ENCODE data around the gene ALG12.

Gene ALG12

DNA sequence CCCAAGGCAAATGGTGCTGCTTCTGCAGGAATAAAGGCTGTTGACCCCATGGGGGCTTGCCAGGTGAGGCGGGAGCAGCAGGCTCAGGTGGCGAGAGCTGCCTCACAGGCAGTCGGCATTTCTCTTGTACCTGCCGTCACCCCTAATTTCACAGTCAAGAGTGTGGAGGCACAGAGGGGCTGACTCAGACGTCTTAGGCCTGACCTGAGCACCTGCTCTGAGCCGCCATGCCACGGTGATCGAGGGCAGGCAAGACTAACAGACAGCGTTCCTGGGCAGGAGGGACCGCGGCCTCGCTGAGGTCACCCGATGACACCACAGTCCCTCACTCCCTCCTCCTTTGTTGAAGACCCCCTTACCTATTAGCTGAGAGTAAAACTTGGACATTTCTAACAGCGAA is 5.2 kb downstream of the ALG12 start:
- no peak for DNase-seq (ENCODE audit: low read depth in 3 of 3)

DNA sequence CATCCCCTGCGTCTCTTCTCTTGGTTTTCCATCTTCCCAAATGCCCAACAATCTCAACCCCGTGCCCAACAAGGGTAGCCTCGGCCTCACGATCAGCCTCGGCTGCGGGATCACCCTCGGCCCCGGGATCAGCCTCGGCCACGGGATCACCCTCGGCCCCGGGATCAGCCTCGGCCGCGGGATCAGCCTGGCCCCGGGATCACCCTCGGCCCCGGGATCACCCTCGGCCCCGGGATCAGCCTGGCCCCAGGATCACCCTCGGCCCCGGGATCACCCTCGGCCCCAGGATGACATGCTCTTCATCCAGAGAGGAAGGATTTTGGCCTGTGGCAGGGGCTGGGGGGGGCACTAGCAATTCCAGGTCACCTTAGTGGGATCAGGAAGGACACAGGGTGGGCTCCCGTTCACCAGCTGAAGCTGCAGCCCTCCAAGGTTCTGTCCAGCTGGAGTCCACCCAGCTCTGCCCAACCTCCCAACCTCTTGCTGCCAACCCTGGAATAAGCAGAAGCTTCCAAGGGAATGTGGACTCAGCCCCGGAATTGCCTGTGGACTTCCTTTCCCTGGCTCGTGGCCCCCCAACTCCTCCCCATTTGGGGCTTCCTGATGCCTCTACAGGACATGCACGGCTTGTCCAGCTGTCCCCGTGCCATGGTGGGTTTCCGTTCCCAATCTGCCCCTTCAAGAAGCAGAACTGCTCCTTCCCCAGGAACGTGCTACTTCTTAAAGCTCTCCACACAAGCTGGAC is 6.2 kb downstream of the ALG12 start:
- no peak for DNase-seq (ENCODE audit: low read depth in 3 of 3)

DNA sequence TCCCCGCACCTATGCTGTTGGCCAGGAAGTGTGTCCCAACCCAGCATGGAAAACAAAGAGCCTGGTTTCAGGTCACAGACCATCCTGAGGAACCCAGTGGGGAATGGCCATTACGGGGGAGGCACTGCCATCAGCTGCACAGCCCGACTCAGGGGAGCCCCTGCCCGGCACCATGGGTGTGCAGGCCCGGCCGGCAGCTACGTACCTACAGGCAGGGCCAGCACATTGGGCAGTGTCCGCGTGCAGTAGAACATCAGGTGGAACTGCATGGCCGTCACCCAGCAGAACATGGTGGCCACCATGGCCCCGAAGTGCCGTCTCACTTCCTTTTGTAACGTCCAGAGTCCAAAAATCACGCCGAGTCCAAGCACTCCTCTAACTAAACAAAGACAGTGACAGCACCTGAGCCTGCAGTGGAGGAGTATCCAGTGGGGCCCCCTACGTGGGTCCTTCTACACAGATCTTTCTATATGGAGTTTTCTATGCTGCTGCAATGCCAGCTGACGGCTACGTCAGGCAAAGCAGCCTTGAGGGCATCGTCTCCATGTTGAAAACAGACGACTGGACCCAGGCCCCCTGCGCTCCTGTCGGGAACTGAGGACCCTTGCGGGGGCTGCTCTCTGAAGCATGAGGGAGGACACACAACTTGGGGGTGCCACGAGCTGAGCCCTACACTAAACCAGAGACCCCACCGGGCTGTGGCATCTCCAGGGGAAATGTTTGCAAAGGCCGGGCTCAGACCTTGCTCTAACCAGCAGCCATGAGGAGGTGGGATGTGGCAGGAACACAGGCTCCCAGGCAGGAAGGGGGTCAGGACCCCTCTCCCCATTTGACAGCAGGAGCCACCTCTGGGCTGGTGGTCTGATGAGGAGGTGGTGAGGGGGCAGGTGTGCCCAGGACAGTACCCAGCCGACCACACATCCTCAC is 7.7 kb downstream of the ALG12 start:
- DNase-seq (ENCODE audit: low read depth in 3 of 3) = no peak

DNA sequence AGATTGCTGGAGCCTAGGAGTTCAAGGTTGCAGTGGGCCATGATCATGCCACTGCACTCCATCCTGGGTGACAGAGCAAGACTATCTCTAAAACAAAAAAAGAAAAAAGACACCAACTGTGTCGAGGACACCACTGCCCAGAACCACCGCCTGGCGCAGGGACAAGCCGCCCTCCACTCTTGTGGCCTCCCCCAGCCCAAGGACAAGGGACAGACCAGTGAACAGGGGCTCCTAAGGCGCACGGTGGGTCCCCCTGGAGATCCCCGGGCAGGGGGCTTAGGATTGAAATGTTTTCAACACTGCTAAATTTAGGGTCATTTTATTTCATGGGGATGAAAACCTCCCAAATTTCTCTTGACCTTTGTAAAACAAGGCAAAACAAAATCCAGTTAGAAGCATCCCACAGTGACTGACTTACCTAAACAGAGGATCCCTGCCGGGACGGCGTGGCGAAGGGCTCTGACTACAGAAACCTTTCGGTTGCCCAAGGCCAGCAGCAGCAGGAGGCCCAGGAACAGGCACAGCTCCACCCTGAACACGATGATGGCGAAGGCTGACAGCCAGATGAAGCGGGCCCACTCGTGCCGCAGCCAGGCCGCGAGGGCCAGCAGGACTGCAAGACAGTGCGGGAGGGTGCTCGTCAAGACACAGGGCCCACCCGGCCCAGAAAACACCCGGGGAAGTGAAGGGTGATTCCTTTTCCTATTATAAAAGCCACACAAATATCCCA is 8.6 kb downstream of the ALG12 start:
- DNase-seq (ENCODE audit: low read depth in 3 of 3) = no peak

DNA sequence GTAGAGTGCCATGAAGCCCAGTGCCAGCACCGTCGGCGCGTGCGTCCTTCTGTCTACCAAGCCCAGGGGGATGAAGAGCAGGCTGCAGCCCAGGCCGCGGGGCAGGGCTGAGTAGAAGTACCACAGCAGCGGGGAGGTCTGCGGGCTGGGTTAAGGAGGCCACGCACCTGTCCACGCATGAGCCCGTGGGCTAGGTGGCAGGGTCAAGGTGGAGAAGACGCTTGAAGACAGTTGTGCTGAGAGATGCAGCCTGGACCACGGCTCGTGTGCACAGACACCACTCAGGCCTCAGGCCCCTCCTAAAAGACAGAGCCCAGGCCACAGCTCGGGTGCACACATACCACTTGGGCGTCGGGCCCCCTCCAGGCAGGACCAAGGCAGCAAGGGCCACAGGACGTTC is 10.4 kb downstream of the ALG12 start:
- DNase-seq (ENCODE audit: low read depth in 3 of 3) = no peak

DNA sequence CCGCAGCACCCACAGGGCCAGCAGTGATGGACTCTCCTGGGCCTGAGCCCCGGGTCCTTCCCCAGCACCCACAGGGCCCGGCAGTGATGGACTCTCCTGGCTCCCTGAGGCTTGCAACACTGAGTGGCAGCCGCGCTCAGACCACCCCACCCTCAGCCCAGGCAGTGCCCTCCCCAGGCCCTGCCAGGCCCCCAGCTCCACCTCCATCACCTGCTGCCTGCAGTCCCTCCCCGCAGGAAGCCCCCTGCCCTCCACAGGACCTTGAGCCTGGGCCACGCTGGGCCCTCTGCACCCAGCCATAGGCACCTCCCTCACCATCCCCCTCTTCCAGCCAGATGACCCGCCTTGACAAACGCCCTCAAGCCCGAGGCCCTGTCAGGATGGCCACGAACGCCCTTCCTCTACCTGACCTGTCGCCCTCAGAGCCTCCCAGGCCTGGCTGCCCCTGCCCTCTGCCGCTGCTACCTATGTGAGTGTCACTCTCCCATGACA is 11.4 kb downstream of the ALG12 start:
- DNase-seq (ENCODE audit: low read depth in 3 of 3) = no peak

DNA sequence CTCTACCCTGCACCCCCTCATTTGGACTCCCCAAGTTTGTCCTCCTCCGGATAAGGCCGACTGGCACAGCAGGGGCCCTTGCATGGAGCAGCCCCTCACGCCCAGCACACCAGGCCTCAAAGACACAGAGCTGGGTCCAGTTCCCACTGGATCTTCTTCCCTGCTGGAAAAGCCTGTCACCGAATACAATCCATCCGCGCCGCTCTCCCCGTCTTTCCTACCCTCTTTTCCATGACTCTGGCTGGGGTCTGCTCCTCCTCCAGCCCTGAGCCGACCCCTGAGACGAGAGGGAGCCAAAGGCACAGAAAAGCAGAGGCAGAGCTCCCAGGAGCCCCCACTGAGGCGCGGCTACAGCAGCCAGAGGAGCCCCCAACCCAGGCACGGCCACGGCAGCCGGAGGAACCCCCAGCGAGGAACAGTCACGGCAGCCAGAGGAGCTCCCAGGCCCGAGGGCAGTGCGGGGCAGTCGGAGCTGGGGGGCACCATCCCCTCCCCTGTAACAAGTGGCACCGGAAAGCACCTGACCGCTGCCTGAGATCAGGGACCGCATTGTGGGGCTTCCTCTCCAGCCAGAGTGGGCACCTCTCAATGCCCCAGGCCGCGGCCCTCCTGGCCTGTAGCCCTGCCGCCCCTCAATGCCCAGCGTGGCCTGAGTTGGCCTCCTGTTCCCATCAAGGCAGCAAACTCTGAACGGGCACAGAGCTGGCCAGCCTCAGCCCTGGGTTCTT is 12.0 kb downstream of the ALG12 start:
- no peak for DNase-seq (ENCODE audit: low read depth in 3 of 3)

DNA sequence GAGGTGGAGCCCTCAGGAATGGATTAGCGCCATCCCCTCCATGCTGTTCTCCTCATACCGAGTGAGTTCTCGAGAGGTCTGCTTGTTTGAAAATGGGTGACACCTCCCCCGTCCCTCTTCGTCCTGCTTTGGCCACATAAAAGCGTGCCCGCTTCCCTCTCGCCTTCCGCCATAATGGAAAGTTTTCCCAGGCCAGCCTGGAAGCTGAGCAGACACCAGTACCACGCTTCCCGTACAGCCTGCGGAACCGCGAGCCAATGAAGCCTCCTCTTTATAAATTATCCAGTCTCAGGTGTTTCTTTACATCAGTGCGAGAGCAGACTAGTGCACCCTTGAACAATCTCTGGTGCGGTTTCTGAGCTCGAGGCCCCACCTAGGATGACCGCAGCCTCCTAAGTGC is 12.8 kb downstream of the ALG12 start:
- no peak for DNase-seq (ENCODE audit: low read depth in 3 of 3)

DNA sequence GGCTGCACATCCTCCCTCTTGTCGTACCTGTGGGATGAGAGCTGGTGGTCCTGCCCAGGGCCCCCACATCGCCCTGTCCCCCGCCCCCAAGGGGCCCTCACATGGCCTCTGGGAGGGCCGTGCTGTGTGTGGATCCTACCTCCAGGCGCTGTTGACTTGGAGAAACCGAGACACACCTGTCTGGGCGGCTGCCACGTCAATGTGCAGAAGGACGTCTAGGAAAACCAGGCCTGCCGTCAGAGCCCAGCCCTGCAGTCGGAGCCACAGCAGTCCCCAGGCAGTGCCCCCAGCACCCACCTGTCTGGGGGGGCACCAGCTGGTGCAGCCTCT is 14.2 kb downstream of the ALG12 start:
- no peak for DNase-seq (ENCODE audit: low read depth in 3 of 3)

DNA sequence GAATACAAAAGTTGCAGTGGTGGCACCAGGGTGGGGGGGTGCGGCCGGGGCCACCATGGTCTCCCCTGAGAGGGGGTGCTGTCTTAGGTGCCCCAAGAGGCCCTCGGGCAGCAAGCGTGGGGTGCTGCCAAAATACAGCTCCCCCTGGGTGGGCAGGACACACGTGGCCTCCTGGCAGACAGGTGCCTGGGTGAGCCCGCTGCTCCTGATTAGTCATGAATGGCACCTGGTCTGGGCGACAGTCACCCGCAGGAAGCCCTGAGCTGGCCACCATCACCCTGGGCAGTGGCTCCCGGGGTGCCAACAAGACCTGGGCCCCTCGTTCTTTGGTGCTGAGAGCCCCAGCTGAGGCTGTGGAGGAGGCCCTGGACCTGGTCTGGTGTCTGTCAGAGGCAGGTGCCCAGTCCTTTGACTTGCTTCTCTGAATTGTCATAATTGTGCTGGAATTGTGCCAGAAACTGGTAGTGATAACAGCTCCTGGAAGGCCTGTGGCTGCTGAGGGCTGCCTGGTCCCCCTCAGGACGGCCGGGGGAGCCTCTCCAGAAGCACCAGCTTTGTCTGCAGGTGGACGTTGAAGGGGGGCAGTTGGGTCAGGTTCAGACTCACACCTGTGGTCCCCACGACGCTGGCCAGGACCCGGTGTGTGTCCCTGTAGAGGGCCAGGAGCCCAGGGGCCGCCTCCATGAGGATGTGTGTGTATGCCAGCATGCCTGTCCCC is 14.8 kb downstream of the ALG12 start:
- DNase-seq (ENCODE audit: low read depth in 3 of 3) = no peak

DNA sequence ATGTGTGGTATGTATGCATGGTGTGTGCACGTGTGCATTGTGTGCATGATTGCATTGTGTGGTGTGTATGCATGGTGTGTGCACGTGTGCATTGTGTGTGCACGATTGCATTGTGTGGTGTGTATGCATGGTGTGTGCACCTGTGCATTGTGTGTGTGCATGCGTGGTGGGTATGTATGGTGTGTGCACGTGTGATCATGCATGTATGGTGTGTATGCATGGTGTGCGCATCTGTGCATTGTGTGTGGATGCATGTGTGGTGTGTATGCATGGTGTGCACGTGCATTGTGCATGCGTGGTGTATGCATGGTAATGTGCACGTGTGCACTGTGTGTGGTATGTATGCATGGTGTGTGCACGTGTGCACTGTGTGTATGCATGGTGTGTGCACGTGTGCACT is 16.8 kb downstream of the ALG12 start:
- DNase-seq (ENCODE audit: low read depth in 3 of 3) = no peak

DNA sequence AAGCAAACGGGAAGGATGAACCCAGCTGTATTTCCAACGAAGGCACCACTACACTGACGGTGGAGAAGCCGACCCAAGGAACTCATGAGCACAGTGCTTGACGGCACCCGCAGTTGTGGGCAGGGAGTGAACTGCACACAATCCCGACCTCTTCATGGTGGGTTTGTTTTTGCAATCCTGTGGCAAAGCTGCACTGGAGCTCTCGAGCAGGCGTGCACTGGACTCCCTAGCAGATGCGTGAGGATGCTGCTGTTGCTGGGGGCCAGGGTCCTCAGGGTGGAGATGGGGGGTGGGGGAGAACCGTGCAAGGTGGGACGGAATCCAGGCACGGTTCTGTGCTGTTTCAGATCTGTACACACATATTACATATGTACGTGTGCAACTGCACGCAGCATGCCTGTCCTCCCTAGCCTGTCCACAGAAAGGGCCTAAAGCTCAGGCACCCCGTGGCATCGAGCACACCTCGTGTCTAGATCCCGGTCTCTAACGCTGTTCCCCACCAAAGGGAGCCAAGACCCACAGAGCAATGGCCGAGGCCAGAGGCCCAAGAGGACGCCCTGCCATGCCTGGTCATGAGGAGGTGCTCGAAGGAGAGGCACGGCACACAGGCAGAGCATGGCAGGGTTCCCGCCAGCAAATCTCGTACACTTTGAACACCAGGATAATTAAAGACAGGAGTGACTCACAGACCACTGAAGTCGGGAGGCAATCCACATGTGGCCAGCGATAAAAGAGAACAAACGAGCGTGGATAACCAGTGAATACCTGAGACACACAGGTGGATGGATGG is 17.6 kb downstream of the ALG12 start:
- no peak for DNase-seq (ENCODE audit: low read depth in 3 of 3)

DNA sequence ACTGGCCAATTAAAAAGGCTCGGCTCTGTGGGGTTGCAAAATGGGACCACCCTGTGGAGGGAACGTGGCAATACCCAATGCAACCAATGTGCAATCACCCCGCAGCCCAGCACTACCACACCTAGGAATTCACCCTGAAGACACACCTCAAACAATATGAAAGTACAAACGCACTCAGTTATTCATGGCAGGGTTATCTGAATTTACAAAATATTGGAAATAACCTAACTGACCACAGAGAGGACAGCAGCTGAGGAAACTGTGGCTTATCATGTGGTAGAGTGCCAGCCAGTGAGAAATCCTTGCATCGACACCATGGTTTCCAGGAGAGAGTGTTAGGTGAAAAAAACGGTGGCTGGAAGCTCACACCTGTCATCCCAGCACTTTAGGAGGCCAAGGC is 18.7 kb downstream of the ALG12 start:
- DNase-seq (ENCODE audit: low read depth in 3 of 3) = no peak

DNA sequence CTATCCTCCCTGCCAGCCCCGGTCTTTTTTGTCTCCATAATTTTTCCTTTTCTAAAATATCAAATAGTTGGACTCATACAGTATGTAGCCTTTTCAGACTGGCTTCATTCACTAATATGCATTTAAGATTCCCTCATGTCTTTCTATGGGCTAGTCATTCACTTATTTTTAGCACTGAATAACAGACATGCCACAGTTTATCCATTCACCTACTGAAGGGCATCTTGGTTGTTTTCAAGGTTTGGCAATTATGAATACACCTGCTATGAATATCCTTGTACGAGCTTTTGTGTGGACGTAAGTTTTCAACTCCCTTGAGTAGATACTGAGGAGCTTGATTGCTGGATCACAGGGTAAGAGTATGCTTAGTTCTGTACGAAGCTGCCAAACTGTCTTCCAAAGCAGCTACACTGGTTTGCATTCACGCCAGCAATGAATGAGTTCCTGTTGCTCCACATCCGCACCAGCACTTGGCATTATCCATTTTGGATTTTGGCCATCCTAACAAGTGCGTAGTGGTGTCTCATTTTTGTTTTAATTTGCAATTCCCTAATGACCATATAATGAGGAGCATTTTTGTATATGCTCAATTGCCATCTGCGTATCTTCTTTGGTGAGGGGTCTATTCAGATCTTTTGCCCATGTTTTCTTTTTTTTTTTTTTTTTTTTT is 21.1 kb downstream of the ALG12 start:
- no peak for DNase-seq (ENCODE audit: low read depth in 3 of 3)

DNA sequence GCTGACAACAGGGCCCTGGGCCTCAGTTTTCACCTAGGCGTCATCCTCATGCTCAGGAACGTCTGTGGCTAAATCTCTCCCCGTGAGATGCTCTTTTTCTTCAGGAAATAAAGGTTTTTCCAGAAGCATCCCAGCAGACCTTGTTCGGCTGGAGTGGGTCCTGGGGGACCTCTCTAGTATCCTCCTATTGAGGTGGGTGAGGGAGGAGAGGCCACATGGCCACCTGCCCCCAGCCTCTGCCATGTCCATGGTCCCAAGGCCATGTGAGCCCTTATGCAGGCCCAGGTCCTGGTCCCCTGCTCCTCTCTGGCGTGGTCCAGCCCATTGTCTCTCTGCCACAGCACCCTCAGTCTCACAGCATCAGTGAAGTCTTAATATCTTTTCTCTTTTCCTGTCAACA is 22.0 kb downstream of the ALG12 start:
- DNase-seq (ENCODE audit: low read depth in 3 of 3) = no peak

DNA sequence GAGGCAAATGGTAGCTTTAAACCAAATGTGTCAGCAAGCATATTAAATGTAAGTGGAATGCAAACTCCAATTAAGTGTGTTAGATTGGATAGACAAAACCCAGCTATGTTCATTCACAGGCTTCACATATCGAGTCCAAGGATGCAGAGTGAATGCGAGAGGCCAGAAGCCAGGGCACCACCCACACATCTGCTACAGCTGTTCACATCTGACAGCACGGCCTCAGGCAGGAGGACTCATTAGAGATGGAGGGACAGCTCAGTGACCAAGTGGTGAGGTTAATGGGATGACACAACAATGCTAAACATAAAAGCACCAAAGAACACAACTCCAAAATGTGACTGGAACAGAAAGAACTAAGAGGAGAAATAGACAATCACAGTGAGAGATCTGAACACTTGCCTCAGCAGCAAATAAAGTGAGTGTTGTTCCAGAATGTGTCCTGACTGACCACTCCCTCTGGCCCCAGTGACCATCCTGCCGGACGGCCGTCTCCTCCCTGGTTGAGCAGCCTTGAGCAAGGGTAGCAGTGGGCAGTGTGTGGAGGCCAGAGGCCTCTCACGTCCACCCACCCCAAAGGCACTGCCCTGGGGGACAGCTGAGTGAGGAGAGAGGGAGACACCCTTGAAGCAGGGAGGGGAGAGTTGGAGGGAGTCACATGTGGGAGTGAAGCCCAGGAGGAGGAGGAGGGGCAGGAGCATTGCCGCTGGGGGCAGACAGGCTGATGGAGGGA is 23.8 kb downstream of the ALG12 start:
- no peak for DNase-seq (ENCODE audit: low read depth in 3 of 3)

DNA sequence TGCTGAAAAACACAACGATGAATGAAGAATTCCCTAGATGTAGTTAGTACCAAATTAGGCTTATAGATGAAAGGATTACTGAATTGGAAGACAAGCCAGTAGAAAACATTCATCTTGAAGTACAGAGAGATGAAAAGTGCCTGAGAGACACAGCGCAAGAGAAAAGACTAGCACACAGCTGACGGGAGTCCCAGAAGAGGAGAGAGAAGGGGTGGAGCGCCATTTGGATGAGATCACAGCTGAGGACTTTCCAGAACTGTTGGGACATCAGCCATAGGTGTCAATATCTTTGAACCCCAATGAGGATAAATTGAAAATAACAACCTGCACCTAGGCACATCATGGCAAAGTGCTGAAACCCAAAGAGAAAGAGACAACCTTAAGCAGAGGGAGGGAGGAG is 25.2 kb downstream of the ALG12 start:
- no peak for DNase-seq (ENCODE audit: low read depth in 3 of 3)

DNA sequence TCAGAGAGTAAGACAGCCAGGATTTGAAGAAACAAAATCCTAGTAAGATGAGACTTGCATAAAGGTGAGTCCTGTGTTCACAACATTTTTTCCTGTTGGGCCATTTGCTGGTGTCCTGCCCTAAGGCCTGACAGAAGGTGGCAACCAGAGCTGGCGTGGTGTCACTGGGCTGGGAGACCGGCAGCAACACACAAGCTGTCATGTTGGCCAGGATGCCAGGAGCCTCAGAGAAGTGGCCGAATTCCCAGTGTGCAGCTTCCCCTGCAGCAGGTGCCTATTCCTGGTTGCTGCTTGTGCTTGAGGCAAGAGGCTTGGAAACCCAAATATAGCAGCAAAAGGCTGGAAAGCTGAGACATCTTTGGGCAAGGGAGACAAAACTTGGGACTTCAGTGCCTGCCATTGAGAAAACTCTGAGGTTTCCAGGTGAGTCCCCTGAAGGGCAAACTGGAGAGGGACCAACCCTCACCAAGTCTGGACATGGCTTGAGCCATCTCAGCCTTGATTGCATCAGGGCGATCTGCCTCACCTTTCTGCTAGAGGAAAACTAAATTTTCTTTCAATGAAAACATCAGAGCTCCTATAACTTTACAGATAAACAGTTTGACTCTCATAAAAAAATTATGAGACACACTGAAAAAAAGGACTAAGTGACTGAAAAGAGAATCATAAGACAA is 25.9 kb downstream of the ALG12 start:
- no peak for DNase-seq (ENCODE audit: low read depth in 3 of 3)
